C4-2B (cell line): Measurements from ENCODE around the gene RNF11.

Source experiments
- ZFX ChIP-seq: fragments of 450-650 bp; IDR thresholded peaks from 2 replicates; pipeline ENCODE4 v1.6.1; 2017
- TF ChIP-seq, protein P1 (sequence below): fragments of 450-650 bp; conservative IDR thresholded peaks from 2 replicates; pipeline ENCODE4 v1.5.1; 2017; ENCODE audit warnings: mild to moderate bottlenecking

- TF ChIP-seq, protein P1, sequence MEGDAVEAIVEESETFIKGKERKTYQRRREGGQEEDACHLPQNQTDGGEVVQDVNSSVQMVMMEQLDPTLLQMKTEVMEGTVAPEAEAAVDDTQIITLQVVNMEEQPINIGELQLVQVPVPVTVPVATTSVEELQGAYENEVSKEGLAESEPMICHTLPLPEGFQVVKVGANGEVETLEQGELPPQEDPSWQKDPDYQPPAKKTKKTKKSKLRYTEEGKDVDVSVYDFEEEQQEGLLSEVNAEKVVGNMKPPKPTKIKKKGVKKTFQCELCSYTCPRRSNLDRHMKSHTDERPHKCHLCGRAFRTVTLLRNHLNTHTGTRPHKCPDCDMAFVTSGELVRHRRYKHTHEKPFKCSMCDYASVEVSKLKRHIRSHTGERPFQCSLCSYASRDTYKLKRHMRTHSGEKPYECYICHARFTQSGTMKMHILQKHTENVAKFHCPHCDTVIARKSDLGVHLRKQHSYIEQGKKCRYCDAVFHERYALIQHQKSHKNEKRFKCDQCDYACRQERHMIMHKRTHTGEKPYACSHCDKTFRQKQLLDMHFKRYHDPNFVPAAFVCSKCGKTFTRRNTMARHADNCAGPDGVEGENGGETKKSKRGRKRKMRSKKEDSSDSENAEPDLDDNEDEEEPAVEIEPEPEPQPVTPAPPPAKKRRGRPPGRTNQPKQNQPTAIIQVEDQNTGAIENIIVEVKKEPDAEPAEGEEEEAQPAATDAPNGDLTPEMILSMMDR = no peak
- TF ChIP-seq ZFX = no peak
Measured at GRCh38 chr1:51249445-51249844, 13.4 kb downstream of the RNF11 start.
